Loucy (cell line): Measurements from ENCODE around the gene VWF.

Experiments used
- H2AFZ ChIP-seq: fragments of 200-600 bp; sonication (generic); 2 replicates; pipeline ENCODE4 v1.6.0; 2016; ENCODE audit warnings: antibody characterized with exemption, mild to moderate bottlenecking, low read length, moderate library complexity
- H3F3A ChIP-seq: fragments of 200-600 bp; 2 replicates; pipeline ENCODE4 v1.6.0; 2016; ENCODE audit warnings: antibody characterized with exemption, low read depth, mild to moderate bottlenecking
- H3K27me3 ChIP-seq: fragments of 200-600 bp; sonication (generic); 2 replicates; pipeline ENCODE4 v1.6.1; 2014; ENCODE audit warnings: low read length, mild to moderate bottlenecking; ENCODE audit not compliant: insufficient read depth, poor library complexity, severe bottlenecking
- H3K36me3 ChIP-seq: fragments of 200-600 bp; sonication (generic); 2 replicates; pipeline ENCODE4 v1.6.1; 2016; ENCODE audit warnings: low read length; ENCODE audit not compliant: insufficient read depth
- H3K4me1 ChIP-seq: fragments of 200-600 bp; sonication (generic); 2 replicates; pipeline ENCODE4 v1.5.1; 2014; ENCODE audit warnings: low read length, mild to moderate bottlenecking; ENCODE audit not compliant: insufficient read depth, poor library complexity, severe bottlenecking
- H3K4me2 ChIP-seq: fragments of 200-600 bp; sonication (generic); 2 replicates; pipeline ENCODE4 v1.6.0; 2014; ENCODE audit warnings: antibody characterized with exemption, low read length, low read depth, mild to moderate bottlenecking; ENCODE audit not compliant: poor library complexity, severe bottlenecking
- H3K4me3 ChIP-seq: fragments of 200-600 bp; sonication (generic); 2 replicates; pipeline ENCODE4 v1.5.1; 2014; ENCODE audit warnings: low read length, mild to moderate bottlenecking, mixed read lengths; ENCODE audit not compliant: poor library complexity, severe bottlenecking
- H3K79me2 ChIP-seq: fragments of 200-600 bp; sonication (generic); 2 replicates; pipeline ENCODE4 v1.6.1; 2014; ENCODE audit warnings: low read length; ENCODE audit not compliant: insufficient read depth
- H3K9ac ChIP-seq: fragments of 200-600 bp; sonication (generic); 2 replicates; pipeline ENCODE4 v1.6.0; 2014; ENCODE audit warnings: mild to moderate bottlenecking, low read depth, low read length, moderate library complexity; ENCODE audit not compliant: poor library complexity, severe bottlenecking
- H3K9me2 ChIP-seq: fragments of 200-600 bp; sonication (generic); replicated peaks from 2 replicates; pipeline ENCODE4 v1.6.1; 2016; ENCODE audit warnings: low read depth, low read length, mixed read lengths
- H3K9me3 ChIP-seq: fragments of 200-600 bp; sonication (generic); 2 replicates; pipeline ENCODE4 v1.6.1; 2014; ENCODE audit warnings: mild to moderate bottlenecking, antibody characterized with exemption, low read length, low read depth; ENCODE audit not compliant: insufficient read depth
- H4K20me1 ChIP-seq: fragments of 200-600 bp; sonication (generic); 2 replicates; pipeline ENCODE4 v1.6.0; 2014; ENCODE audit warnings: antibody characterized with exemption, low read length, mild to moderate bottlenecking; ENCODE audit not compliant: insufficient read depth, poor library complexity, severe bottlenecking
- CTCF ChIP-seq: fragments of 200-600 bp; sonication (generic); conservative IDR thresholded peaks from 2 replicates; pipeline ENCODE4 v1.5.1; 2014; ENCODE audit warnings: mild to moderate bottlenecking, antibody characterized with exemption, low read length
- EZH2phosphoT487 ChIP-seq: fragments of 200-600 bp; IDR thresholded peaks from 2 replicates; pipeline ENCODE4 v1.6.1; 2018; ENCODE audit warnings: antibody characterized with exemption, mild to moderate bottlenecking, moderate library complexity, borderline replicate concordance

The VWF gene

GRCh38 chr12:6074427-6074826, 50.0 kb downstream of the VWF start:
- Histone ChIP-seq H3K9ac (peak overlapping the region; percentile 76), H2AFZ (peak overlapping the region; percentile 80), H3K4me1 (peaks cover 44% of the 10 kb centered on the region), H3K36me3 (no peaks in the 10 kb centered on the region), H3K27me3 (no peaks in the 10 kb centered on the region), H3K9me2 (no peaks in the 10 kb centered on the region), H4K20me1 (no peaks in the 10 kb centered on the region), H3K4me3 (peak overlapping the region; percentile 73), H3K9me3 (no peaks in the 10 kb centered on the region), H3K4me2 (peak overlapping the region; percentile 74), H3K79me2 (no peaks in the 10 kb centered on the region), H3F3A (peaks cover 6% of the 10 kb centered on the region; the same call in 1 of the 2 replicates)
- TF ChIP-seq EZH2phosphoT487 = no peak
- TF ChIP-seq CTCF = no peak

GRCh38 chr12:6073426-6073825, 51.0 kb downstream of the VWF start:
- peaks cover 6% of the 10 kb centered on the region; the same call in 1 of the 2 replicates for H3F3A ChIP-seq

GRCh38 chr12:6072302-6072752, 52.1 kb downstream of the VWF start:
- Histone ChIP-seq H3K79me2 (no peaks in the 10 kb centered on the region), H3F3A (peaks cover 6% of the 10 kb centered on the region; the same call in 1 of the 2 replicates), H3K4me1 (peaks cover 44% of the 10 kb centered on the region), H3K9me2 (no peaks in the 10 kb centered on the region), H3K9me3 (no peaks in the 10 kb centered on the region), H3K4me3 (no peak overlapping the region), H3K9ac (no peak overlapping the region), H3K36me3 (no peaks in the 10 kb centered on the region), H3K4me2 (no peak overlapping the region), H4K20me1 (no peaks in the 10 kb centered on the region), H2AFZ (no peak overlapping the region), H3K27me3 (no peaks in the 10 kb centered on the region)
- TF ChIP-seq CTCF (peak; percentile 28; the same call in 1 of the 2 replicates), EZH2phosphoT487 (no peak)

More at GRCh38 chr12:6073426-6073825, 51.0 kb downstream of the VWF start:
- Histone ChIP-seq H3K27me3 (no peaks in the 10 kb centered on the region), H3K79me2 (no peaks in the 10 kb centered on the region), H3K9me3 (no peaks in the 10 kb centered on the region), H3K9ac (peak overlapping the region; percentile 76), H3K4me3 (no peak overlapping the region), H2AFZ (no peak overlapping the region), H3K4me1 (peaks cover 48% of the 10 kb centered on the region), H3K9me2 (no peaks in the 10 kb centered on the region), H4K20me1 (no peaks in the 10 kb centered on the region), H3K36me3 (no peaks in the 10 kb centered on the region), H3K4me2 (peak overlapping the region; percentile 74)
- TF ChIP-seq CTCF (no peak), EZH2phosphoT487 (no peak)
